HUDEP-2 (cell line): ENCODE data around the gene CES4A.
"Not testable (repeated sequence)": the region's sequence is repeated elsewhere in the genome, so short reads cannot be mapped to it uniquely, and the experiment has no call there.

Source experiments
- DNase-seq, 76 experiments: peaks; one replicate each; lab custom pipeline; 2025; ENCODE audit not compliant: unreplicated experiment in 76 of 76; lab: John Stamatoyannopoulos, UW

CES4A gene

DNA sequence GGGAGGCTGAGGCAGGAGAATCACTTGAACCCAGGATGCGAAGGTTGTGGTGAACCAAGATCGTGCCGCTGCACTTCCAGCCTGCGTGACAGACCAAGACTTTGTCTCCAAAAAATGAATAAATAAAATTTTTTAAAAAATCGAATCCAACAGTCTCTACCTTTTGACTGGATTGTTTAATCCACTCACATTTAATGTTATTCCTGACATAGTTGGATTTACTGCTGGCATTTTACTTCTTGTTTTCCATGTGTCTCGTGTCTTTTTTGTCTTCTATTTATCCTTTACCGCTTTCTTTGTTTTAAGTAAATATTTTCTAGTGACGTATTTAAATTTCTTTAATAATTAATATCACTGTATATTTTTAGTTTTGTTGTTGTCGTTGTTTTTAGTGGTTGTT is 5.4 kb upstream of the CES4A start:
- DNase-seq, result no peak

GRCh38 chr16:66984892-66985311 is 3.5 kb upstream of the CES4A start:
- DNase-seq, result no peak

DNA sequence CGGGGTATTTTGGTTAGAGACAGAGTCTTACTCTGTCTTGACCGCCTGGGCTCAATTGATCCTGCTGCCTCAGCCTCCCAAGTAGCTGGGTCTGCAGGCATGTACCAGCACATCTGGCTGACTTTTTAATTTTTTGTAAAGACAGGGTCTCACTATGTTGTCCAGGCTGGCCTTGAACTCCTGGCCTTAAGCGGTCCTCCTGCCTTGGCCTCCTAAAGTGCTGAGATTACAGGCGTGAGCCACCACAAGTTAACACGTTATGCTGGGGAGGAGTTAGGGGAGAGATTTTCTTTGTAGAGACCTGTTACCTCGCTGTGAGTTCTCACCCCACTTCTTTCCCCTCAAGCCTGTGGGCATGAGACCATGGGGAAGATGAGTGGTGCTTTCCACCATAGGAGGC is 1.8 kb upstream of the CES4A start:
- DNase-seq, result no peak

DNA sequence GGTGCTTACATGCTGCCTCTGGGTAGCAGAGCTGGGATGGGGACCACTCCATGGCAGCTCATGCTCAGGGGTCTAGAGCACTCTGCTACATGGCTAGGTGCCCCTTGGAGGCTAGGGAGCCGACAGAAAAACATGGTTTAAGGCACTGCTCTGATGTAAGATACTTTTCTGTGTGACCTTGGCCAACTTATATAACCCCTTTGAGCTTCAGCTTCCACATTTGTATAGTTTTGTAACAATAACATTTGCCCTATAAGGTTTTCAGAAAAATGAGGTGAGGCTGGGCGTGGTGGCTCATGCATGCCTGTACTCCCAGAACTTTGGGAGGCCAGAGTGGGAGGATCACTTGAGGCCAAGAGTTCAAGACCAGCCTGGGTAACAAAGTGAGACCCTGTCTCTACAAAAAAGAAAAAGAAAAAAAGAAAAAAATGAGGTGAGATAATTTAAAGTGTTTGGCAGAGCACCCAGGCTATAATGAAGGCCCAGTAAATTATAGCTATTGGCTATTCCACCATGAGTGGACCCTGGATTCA is 3.2 kb downstream of the CES4A start:
- no peak for DNase-seq

DNA sequence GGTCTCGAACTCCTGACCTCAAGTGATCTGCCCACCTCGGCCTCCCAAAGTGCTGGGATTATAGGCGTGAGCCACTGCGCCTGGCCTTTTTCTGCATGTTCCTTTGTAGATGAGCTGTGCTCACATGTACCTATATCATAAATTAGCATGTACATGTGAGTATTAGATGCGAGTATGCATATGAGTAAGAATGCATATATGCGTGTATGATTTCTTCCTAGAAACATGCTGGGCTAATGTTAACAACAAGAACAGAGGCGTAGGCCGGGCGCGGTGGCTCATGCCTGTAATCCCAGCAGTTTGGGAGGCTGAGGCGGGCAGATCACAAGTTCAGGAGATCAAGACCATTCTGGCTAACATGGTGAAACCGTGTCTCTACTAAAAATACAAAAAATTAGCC is 5.2 kb downstream of the CES4A start:
- not testable (repeated sequence) for DNase-seq

DNA sequence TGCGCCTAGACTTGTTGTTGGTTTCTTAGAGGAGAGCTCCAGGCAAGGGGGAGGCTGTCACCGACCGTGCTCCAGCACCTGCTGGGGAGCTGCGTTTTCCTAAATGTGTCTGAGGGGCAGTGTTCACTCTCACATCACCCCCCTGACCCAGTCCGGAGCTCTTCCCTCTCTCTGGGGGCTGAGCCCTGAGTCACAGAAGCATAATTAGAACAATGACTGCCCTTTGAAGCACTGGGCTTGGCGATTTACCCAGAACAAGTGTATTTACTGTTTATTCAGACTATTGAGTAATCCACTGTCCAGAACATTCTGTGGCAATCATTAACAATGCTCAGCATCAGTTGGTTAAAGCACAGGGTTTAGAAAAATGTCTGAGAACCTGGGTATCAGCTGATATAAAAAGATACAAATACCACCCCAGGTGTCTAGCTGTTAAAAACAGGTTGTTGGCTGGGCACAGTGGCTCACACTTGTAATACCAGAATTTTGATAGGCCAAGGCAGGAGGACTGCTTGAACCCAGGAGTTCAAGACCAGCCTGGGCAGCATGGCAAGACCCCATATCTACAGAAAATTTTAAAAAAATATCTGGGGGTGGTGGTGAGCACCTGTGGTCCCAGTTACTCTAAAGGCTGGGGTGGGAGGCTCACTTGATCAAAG is 8.1 kb downstream of the CES4A start:
- DNase-seq, result no peak

DNA sequence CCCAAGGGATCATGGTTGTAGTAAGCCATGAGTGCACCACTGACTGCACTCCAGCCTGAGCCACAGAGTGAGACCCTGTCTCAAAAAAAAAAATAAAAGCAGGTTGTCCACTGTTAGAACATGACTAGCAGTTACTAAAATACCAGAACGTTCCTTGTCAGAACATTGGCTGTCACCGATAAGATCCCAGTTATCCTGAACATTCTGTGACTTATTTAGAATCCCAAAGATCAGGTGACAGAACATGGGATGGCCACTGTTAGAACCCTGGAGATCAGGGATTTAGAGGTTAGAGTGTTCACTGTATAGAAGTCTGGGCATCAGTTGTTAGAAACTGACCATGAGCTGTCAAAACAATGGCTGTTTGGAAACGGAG is 8.6 kb downstream of the CES4A start:
- DNase-seq, result no peak

GRCh38 chr16:67000384-67001351 is 12.3 kb downstream of the CES4A start:
- DNase-seq, result peak in 14 of 76 experiments; percentile 4 to 32 (median 22)

GRCh38 chr16:67001726-67002125 is 13.3 kb downstream of the CES4A start:
- no peak for DNase-seq

DNA sequence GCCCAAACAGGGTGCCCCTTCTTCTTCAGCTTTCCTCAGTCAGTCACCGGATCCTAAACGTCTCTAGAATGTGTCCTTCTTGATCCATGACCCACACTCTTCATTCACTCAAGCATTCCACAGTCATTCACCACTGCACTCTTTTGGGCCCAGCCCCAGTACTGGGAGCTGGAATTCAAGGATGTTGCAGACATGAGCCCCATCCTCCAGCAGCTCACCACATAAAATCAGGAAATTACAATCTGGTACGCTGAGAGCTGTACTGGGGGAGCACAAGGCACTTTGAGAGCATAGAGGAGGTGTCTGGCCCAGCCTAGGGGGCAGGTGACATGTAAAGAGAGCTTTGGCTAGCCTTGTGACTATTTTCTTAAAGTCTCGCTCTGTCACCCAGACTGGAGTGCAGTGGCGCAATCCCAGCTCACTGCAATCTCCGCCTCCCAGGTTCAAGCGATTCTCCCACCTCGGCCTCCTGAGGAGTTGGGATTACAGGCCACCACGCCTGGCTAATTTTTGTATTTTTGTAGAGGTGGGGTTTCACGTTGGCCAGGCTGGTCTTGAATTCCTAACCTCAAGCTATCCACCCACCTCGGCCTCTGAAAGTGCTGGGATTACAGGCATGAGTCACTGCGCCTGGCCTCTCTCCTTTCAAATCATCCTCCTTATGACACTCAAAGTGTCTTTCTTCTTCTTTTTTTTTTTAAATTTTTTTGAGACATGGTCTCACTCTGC is 18.7 kb downstream of the CES4A start:
- no peak for DNase-seq

GRCh38 chr16:67009158-67009557 is 20.8 kb downstream of the CES4A start:
- no peak for DNase-seq

DNA sequence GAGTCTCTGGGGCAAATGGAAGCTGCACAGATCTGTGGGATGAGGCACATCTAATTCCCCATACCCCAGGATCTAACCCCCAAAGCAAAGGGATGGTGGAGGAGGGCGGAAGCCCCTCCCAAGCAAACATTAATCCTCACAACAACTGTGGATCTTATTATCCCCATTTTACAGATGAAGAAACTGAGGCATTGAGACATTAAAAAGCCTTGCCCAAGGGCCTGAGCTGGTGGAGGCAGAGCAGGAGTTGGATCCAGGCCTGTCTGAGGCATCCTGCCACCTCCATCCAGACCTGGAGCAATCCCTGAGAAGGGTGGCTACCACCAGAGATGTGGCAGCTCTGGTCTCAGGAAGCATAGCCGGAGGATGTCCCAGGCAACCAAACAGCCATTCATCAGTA is 22.9 kb downstream of the CES4A start:
- no peak for DNase-seq

DNA sequence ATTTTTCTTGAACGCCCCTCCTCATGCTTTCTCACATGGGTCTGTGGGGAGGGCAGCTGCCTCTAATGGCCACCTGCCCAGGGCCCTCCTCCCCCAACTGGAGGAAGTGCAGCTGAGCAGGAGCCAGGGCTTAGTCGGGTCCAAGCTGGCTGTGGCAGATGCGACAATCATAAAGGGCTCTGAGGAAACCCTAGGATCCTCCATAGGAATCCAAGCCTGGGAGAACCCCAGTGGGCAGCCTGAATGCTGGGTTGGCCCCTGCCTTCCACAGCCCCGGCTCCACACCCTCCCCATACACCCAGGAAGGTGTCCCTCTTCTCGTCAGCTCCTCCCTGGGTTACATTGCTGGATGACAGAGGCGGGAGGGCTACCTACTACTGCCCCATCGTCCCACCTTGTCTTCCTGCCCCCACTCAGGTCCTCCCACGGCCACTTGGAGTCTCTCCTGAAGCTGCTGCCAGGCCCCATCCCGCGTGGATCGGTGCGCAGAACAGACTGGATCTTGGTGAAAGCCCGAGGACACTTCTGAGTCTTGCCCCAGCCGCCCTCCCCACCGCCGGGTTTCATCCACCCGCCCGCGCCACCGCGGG is 24.9 kb downstream of the CES4A start:
- DNase-seq, result no peak

- peak in 25 of 76 experiments; percentile 6 to 61 (median 24) for DNase-seq
Measured at GRCh38 chr16:67013823-67014633, 25.6 kb downstream of the CES4A start.

- no peak for DNase-seq
Measured at GRCh38 chr16:67014634-67015312, 26.4 kb downstream of the CES4A start.

- DNase-seq, result peak in 1 of 76 experiments; percentile 10
Measured at GRCh38 chr16:67015313-67015731, 26.9 kb downstream of the CES4A start.

- DNase-seq, result no peak
Measured at GRCh38 chr16:67016143-67016542, 27.8 kb downstream of the CES4A start.

DNA sequence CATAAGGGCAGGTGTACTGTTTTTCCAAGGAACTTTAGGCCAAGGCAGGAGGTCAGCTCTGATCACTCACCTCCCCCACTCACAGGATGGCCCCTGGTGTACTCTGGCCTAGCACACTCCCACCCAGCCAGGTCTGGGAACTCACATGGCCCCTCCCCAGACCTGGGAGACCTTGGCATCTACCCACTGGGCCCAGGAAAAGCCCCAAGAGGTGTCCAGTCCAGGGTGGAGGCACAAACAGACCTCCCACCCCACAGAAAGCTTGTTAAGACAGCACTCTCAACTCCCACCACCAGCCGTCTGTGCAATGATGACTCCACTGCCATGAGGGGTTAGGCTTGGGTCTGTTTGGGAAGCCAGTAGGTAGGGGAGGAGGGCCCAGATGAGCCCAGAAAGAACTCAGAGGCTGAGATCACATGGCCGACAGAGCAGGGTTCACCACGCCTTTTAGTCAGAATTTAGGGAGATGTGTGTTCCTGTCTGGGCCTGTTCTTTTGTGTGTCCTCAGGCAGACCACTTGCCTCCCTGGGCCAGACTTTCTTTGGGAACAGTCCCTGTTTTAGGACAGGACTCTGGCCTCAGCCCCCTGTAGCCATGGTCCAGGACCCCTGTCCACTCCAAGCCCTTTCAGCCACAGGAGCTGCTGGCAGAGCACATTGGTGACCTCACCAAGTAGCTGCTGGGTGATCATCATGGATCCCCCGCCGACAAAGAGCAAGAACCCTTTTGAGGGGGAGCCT is 28.5 kb downstream of the CES4A start:
- DNase-seq, result no peak

DNA sequence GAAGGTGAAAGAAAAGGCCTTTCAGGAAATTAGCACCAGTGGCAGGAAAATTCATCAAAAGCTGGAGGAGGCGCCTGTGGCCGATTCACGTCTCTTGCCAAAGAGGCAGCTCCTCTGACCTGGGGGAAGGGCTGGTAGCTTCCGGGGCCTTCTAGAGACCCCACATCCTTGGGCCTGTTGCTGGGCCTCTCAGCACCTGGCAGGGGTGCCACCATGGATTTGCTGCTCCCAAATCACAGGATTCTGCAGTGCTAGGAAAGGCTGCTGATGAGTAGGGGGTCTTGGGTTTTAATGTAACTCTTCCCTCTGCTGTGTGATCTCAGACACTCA is 29.0 kb downstream of the CES4A start:
- no peak for DNase-seq
